Mesodermal cell (in vitro differentiated cells): ENCODE data around the gene KMO.

ENCODE experiments used
- H3K27ac ChIP-seq: 2 replicates; pipeline ENCODE4 v1.7.0; 2013; ENCODE audit warnings: mild to moderate bottlenecking, low read depth, low read length, moderate library complexity; ENCODE audit not compliant: severe bottlenecking
- H3K36me3 ChIP-seq: 2 replicates; pipeline ENCODE4 v1.7.1; 2013; ENCODE audit warnings: mild to moderate bottlenecking, low read length, moderate library complexity; ENCODE audit not compliant: control insufficient read depth, insufficient read depth
- H3K4me1 ChIP-seq: one replicate; pipeline ENCODE4 v1.7.1; 2013; ENCODE audit warnings: mild to moderate bottlenecking, low read length; ENCODE audit not compliant: insufficient read depth, control insufficient read depth, poor library complexity, severe bottlenecking
- H3K4me3 ChIP-seq: 2 replicates; pipeline ENCODE4 v1.7.0; 2013; ENCODE audit warnings: low read length, control low read depth, mild to moderate bottlenecking; ENCODE audit not compliant: insufficient read depth, poor library complexity, severe bottlenecking; ENCODE audit errors: extremely low read depth
- H3K9me3 ChIP-seq: 2 replicates; pipeline ENCODE4 v1.7.1; 2013; ENCODE audit warnings: mild to moderate bottlenecking, low read length, moderate library complexity; ENCODE audit not compliant: control insufficient read depth
- WGBS, 2 experiments: methylation state at CpG; one replicate each; pipeline ENCODE4 v1.1.5; 2013; ENCODE audit warnings: missing lambda C conversion rate in 2 of 2; ENCODE audit not compliant: insufficient coverage in 2 of 2; 5-methylcytosine and 5-hydroxymethylcytosine counted together

Gene KMO

DNA sequence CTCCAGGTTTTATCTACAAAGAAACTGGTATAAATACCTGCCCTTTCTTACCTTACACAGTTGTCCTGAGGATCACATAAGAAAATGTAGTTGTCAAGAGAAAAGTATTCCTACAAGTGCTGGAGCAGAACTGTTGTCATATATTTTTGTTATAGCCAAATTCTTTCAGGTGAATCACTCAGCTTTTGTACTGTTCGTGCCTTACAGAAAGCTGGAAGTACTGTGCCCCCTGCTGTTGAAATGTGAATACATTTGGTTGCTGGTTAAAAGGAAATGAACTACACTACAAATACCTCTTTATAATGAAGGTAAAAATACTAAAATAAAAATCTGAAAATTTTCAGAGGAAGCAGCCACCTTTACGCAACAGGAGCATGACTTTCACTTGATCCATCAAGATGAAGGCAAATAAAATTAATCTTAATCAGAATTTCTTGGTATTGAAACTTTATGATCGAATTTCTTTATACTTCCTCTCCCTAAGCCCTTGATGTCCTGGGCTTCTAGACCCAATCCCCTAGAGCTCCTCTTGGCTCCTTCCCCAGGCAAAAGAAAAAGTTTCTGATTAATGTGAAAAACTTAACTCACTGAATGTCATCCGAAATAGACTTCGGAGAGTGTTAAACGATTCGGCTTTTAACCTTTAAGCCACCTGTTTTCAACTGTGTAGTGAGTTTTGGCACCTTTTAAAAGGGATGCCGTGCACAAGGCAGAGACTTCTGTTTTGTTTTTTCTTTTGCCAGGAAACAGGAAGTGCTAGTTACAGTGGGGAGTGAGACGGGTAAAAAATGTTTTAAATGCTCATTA is 95.5 kb downstream of the KMO start:
- Histone ChIP-seq H3K4me1 (peaks cover 7% of the 10 kb centered on the region), H3K27ac (no peak overlapping the region), H3K4me3 (no peak overlapping the region), H3K36me3 (peaks cover 23% of the 10 kb centered on the region), H3K9me3 (no peaks in the 10 kb centered on the region)
- 89 to 96% methylated on average over 5 of the region's 9 CpGs for WGBS, 2 experiments

DNA sequence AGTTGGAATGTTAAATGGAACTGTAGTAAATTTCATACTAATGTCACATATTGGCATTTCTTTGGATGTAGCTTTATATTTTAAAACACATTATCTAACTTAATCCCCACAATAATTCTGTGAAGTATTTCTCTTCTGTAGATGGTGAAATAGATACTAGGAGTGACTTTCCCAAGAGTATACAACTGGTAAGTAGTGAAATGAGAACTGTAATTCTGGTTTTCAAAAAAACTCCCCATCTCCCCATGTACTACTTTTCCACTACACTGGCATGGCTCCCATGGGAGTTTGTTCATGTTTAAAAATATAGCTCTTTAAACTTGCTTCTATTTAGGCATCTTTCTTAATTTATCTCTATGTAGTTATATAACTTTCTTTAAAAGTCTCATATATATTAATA is 97.8 kb downstream of the KMO start:
- H3K4me3 ChIP-seq: no peak overlapping the region
- H3K4me1 ChIP-seq: peaks cover 11% of the 10 kb centered on the region
- H3K27ac ChIP-seq: no peak overlapping the region
- no peaks in the 10 kb centered on the region for H3K9me3 ChIP-seq
- H3K36me3 ChIP-seq: peaks cover 39% of the 10 kb centered on the region

DNA sequence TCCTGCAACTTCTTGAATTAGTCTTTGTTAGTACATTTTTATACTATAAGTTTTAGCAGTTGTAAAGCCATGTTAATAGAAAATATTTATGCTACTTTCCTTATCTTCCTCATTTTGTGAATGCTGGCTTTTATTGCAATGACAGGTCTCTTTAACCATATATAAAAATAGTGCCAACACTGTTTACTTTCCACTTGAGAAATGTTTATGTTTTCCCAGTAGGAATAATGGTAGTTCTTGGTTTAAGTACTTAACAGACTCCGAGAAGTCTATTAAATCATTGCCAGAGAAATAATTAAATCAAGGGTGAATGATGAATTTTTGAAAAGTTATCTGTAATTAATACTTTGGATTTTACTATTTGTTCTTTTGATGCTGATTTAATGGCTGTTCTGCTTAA is 98.3 kb downstream of the KMO start:
- no peak overlapping the region for H3K4me3 ChIP-seq
- no peak overlapping the region for H3K27ac ChIP-seq
- H3K4me1 ChIP-seq: peaks cover 11% of the 10 kb centered on the region
- no CpG with 5 or more reads among the region's 1 CpG for WGBS, 2 experiments
- H3K36me3 ChIP-seq: peaks cover 44% of the 10 kb centered on the region
- H3K9me3 ChIP-seq: no peaks in the 10 kb centered on the region

DNA sequence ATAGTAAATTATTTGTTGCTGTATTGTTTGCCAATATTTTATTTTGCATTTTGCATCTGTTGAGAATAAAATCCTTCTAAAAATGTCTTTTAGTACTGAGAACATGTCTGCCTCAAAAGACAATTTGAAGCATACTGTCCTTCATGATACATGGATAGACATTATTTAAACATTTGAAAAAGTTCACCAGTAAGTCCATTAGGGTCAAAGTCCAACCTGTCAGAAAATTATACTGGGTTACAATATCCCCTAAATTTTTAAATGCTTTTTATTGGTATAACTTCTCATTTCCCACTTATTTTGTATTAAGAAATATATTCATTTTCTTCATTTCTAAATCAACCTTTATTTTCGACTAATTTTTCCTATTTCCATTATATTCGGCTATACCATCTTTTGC is 98.7 kb downstream of the KMO start:
- Histone ChIP-seq H3K27ac (no peak overlapping the region), H3K36me3 (peaks cover 44% of the 10 kb centered on the region), H3K4me3 (no peak overlapping the region), H3K9me3 (no peaks in the 10 kb centered on the region), H3K4me1 (peaks cover 11% of the 10 kb centered on the region)
- WGBS, 2 experiments: no CpG with 5 or more reads among the region's 2 CpGs

DNA sequence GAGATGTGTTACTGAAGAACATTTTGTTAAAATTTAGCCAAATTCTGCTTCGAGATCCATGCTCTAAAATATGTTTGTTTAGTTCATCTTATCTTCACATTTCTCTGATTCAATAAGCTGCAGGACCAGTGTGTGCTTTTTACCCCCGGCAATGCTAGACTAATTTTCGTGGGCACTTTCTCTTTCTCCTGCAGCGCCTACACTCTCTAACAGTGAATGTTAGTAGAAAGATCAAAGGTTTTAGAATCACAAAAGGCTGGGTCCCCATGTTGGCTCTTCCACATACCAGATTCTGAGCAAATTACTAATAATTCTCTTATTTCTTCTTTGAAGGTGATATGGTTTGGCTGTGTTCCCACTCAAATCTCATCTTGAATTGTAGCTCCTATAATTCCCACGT is 99.5 kb downstream of the KMO start:
- Histone ChIP-seq H3K36me3 (peaks cover 43% of the 10 kb centered on the region), H3K4me1 (peaks cover 11% of the 10 kb centered on the region), H3K27ac (no peak overlapping the region), H3K9me3 (no peaks in the 10 kb centered on the region), H3K4me3 (no peak overlapping the region)
- WGBS, 2 experiments: 80% methylated on average over 1 of the region's 5 CpGs

DNA sequence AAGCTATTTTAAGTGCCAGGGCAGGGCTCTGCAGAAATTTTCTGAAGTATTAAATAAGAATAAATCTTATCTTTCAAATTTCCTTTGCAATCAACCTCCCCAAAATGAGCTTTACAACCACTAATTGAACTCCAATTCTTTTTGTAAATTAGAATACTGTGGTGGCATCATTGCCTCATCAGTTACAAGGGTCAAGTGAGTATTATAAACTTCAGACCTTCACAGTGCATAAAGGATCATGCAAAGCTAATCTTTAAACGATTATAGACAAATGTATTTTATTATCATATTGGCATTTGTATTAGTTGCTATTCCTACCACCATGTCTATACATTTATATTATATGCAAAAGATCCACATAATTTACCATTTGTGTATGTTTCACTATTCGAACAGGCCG is 100.8 kb downstream of the KMO start:
- Histone ChIP-seq H3K4me1 (peaks cover 10% of the 10 kb centered on the region), H3K36me3 (peaks cover 42% of the 10 kb centered on the region), H3K9me3 (no peaks in the 10 kb centered on the region), H3K27ac (no peak overlapping the region), H3K4me3 (no peak overlapping the region)
- WGBS, 2 experiments: no CpG with 5 or more reads among the region's 3 CpGs

DNA sequence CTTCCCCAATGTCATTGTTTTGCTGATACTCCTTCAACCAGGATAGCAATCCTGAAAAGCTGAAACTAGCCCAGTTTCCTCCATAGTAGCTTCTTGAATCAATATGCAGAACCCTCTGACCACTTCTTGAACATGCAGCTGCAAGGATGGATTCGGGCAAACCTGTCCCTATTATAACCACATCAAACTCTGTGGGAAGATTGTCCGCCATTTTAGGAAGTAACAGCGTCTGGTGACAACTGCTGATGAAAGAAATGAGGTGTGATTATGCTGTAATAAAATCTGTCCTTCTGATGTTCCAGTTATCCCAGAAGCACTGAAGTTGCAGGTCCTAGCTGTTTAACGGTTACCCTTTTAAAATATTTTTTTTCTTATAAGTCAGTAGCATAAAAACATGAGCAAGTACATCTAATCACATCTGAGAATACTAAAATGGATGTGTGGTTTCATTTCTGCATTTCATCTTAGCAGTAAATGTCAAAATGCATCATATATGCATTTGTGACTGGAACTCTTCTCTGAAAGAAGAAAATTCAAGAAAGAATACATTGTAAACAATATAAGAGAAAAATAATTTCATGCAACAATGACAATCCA is 103.5 kb downstream of the KMO start:
- Histone ChIP-seq H3K27ac (no peak overlapping the region), H3K4me1 (peaks cover 13% of the 10 kb centered on the region), H3K36me3 (peaks cover 37% of the 10 kb centered on the region), H3K9me3 (no peaks in the 10 kb centered on the region), H3K4me3 (no peak overlapping the region)
- whole genome bisulfite sequencing, 2 experiments: 100% methylated on average over 1 of the region's 4 CpGs; no CpG with 5 or more reads in 1 of the 2 experiments

DNA sequence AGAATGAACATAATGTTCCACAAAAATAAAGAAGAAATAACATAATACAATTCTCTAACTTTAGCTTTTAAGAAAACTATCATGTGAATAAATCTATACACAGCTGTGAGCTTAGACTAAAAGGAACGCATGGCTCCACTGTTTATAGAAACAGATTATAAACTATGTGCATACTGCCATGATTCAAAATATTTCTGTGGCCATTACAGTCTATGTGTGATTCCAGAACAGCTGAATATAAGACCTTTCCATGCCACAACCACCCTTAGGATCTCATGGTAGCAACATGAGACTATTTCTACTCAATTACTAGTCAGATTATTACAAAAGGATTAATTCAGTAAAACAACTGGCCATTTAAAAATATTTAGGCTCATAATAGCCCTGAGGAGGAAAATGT is 104.1 kb downstream of the KMO start:
- Histone ChIP-seq H3K36me3 (peaks cover 37% of the 10 kb centered on the region), H3K4me3 (no peak overlapping the region), H3K27ac (no peak overlapping the region), H3K4me1 (peaks cover 13% of the 10 kb centered on the region), H3K9me3 (no peaks in the 10 kb centered on the region)
- no CpG with 5 or more reads among the region's 1 CpG for WGBS, 2 experiments

DNA sequence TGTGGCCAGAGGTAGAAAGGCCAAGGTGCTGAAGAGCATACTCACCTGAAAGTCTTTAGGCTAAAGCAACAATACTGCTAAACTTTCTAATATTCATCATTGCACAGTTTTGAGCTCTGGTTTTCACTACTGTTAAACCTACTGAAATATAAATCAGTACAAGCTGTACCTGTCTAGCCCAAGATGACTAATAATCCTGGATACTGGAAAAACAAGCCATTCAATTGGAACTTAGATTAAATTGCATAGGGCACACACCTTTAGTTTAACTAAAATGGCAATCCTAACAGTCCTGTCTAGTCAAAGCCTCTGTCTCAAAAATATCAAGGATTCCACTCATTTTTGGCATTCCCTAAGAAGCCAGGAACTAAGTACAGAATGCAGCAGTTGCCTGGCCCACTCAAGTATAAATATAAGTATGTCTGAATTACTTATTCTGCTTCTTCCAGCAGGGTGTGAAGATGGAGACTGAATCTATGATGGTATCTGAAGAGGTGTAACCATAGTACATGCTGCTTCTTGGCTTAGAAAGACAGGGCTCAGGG is 104.9 kb downstream of the KMO start:
- Histone ChIP-seq H3K4me1 (peaks cover 13% of the 10 kb centered on the region), H3K36me3 (peaks cover 31% of the 10 kb centered on the region), H3K9me3 (peaks cover 4% of the 10 kb centered on the region), H3K4me3 (peak overlapping the region; percentile 81), H3K27ac (no peak overlapping the region)

DNA sequence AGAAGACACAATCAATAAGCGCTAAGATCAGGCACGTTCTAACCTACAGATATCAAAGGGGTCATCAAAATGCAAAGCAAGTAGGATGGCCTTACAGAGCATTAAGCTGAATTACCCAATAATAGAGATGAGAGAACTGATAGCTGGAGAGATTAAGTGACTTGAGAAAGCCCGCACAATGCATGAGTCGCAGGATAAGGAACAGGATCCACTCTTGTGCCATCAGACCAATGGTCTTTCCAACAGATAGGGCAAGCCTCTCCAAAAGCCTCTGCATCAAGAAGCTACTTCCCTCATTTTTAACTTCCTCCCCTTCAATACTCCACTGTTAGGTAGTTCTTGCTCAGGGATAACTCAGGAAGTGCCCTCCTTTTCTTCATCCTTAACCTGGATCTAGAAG is 105.4 kb downstream of the KMO start:
- Histone ChIP-seq H3K27ac (no peak overlapping the region), H3K36me3 (peaks cover 29% of the 10 kb centered on the region)
- WGBS, 2 experiments: 75 to 78% methylated on average over 2 to 4 of the region's 4 CpGs

DNA sequence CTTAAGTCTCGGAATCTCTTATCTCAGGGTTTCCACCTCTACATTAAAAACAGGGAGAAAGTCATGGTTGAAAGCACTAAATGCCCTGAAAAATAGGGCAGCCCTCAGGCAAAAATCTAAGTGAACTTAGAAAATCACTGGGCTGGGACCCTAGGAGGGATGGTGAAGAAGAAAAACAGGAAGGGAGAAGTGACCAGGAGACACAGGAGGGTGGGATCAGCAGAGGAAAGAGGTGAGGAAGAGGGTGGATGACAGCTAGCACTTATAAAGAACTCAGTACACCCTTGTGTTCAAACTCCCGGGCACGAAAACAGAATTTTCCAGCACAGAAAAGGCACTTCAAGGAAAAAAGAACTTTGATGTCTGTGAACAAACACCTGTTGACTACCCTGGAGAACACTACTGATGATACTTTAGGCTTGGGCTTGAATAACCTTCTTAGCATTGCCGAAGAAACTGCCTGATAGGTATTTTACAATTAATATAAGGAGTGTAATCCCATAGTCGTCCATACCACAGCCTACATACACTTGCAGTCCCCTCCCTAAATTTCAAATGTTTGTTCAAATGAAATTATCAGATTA is 106.0 kb downstream of the KMO start:
- H3K36me3 ChIP-seq: peaks cover 24% of the 10 kb centered on the region
- WGBS, 2 experiments: 61% methylated on average over 2 of the region's 5 CpGs; no CpG with 5 or more reads in 1 of the 2 experiments

More for the DNA sequence above, 105.4 kb downstream of the KMO start:
- H3K9me3 ChIP-seq: peaks cover 9% of the 10 kb centered on the region
- peak overlapping the region; percentile 81 for H3K4me3 ChIP-seq
- peaks cover 13% of the 10 kb centered on the region for H3K4me1 ChIP-seq

More for the DNA sequence above, 106.0 kb downstream of the KMO start:
- peaks cover 13% of the 10 kb centered on the region for H3K4me1 ChIP-seq
- peaks cover 10% of the 10 kb centered on the region for H3K9me3 ChIP-seq
- H3K4me3 ChIP-seq: peak overlapping the region; percentile 81
- no peak overlapping the region for H3K27ac ChIP-seq
